ENCODE measurements around the gene H6PD. TPM values are rescaled to one million over a fixed set of nuclear protein-coding genes. Genes with fewer than 3 reads are reported as not detected.

Gene H6PD
- total RNA-seq, 4 donors from 2014 or later: 37.3 to 65.1 (median 44.4) TPM

DNA sequence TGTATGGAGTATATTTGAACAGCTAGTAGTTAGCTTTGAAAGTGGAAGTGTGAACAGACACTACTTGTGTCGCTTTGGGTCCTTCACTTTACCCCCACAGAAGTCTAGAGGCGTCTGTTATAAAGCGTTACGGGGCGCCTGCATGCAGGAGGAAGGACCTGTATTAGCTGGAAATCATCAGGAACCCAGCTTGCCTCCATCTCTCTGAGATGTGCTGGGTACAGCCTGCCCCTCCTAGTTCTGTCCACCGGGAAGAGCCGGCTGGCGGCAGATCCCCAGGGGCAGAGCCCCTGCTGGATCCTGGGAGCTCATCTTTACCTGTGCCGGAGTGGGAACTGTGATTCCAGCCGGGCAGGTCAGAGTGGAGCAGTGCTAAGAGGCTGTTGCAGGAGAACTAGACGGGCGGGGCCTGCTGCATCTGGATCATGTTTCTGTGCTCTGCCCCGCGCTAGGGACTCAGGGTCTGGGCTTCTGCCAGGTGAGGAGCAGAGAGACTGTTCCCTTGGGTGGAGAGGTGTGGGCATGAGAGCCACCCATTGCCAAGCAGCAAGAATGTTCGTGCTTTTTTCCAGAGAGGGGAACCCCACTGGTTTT is 35.8 kb downstream of the H6PD start:
- intact Hi-C loops (cut with DNase I; ENCODE audit: low total_unique reads): no loop called here
- peaks cover 0 to 6% of the 10 kb centered on the region in 2 donors for H3K36me3 ChIP-seq
- peaks cover 29 to 31% of the 10 kb centered on the region in 2 donors for H3K4me1 ChIP-seq
- no peak overlapping the region for H3K4me3 ChIP-seq
- peak; percentile 9 to 22 for TF ChIP-seq POLR2A (IDR thresholded peaks at IDR 0.05)
- TF ChIP-seq, protein P1, sequence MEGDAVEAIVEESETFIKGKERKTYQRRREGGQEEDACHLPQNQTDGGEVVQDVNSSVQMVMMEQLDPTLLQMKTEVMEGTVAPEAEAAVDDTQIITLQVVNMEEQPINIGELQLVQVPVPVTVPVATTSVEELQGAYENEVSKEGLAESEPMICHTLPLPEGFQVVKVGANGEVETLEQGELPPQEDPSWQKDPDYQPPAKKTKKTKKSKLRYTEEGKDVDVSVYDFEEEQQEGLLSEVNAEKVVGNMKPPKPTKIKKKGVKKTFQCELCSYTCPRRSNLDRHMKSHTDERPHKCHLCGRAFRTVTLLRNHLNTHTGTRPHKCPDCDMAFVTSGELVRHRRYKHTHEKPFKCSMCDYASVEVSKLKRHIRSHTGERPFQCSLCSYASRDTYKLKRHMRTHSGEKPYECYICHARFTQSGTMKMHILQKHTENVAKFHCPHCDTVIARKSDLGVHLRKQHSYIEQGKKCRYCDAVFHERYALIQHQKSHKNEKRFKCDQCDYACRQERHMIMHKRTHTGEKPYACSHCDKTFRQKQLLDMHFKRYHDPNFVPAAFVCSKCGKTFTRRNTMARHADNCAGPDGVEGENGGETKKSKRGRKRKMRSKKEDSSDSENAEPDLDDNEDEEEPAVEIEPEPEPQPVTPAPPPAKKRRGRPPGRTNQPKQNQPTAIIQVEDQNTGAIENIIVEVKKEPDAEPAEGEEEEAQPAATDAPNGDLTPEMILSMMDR (IDR thresholded peaks at IDR 0.05 in 4 of 5, conservative IDR thresholded peaks at IDR 0.05 in 1 of 5): no peak
- peak; percentile 61 to 63 for ATAC-seq
- in situ Hi-C loops (cut with MboI; ENCODE audit: low sequenced_read_pairs in 4 of 4): no loop called here
- no peaks in the 10 kb centered on the region for H3K9me3 ChIP-seq
- H3K27me3 ChIP-seq: no peaks in the 10 kb centered on the region
- peak; percentile 78 to 87 for DNase-seq
- H3K27ac ChIP-seq: peak overlapping the region; percentile 16 to 64 (median 60)

DNA sequence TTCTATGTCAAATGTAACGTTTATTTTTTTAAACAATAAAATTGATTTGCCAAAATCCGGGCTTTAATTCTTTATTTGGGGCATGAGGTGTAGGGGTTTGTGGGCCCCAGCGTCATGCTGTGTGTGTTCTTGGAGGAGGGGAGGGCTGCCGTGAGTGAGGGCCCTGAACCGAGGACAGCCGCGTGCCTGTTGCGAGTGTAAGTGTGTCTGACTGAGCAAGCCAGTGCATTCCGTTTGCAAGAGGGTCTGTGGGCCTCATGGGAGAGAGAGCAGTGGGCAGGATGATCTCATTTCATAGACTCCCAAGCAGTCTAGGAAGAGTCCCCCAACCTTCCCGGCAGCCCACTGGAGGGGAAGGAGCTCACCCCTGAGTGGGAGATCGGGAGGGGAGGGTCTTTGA is 36.7 kb downstream of the H6PD start:
- Histone ChIP-seq H3K27me3 (no peaks in the 10 kb centered on the region), H3K4me1 (peaks cover 32 to 38% of the 10 kb centered on the region in 2 donors), H3K4me3 (no peak overlapping the region), H3K36me3 (no peaks in the 10 kb centered on the region), H3K27ac (peak overlapping the region in 2 of 4 donors; percentile 63 to 64), H3K9me3 (no peaks in the 10 kb centered on the region)
- DNase-seq (no peak), ATAC-seq (no peak)
- in situ Hi-C loops (cut with MboI; ENCODE audit: low sequenced_read_pairs in 4 of 4): no loop called here
- no peak for TF ChIP-seq POLR2A (IDR thresholded peaks at IDR 0.05)
- TF ChIP-seq, protein P1 (IDR thresholded peaks at IDR 0.05 in 4 of 5, conservative IDR thresholded peaks at IDR 0.05 in 1 of 5): no peak
- intact Hi-C loops (cut with DNase I; ENCODE audit: low total_unique reads): no loop called here

DNA sequence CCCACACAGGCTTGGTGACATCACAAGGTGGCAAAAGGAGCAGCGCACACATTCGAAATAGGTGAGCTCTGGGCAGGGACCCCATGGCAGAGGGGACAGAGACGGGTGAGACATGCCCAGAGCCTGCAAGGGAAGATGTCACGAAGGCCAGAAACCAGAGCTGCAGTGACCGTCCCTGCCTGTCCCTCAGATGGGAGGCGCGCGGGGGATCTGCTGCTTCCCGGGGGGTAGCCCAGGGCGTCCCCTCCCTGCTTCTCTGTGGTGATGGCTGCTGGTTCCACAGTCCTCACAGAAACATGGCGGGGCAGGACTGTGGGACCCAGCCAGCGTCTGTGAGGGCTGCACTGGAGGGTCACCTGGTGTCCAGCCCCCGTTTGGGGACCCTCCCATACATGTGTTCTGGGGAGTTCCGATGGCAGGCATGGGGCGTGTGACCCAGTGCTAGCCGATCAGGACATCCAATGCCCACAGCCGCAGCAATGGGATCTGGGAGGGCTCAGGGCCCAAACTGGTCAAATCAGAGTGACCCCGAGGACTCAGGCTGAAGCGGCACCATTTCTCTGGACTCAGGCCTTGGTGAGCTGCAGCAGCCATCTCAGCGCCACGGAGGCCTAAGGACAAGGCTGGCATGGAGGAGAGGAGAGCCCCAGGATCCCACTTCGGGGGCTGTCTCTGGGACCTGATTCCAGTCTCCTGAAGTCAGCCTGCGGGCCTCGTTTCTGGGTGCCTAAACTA is 37.5 kb downstream of the H6PD start:
- no peaks in the 10 kb centered on the region for H3K27me3 ChIP-seq
- peak overlapping the region in 2 of 4 donors; percentile 63 to 64 for H3K27ac ChIP-seq
- H3K9me3 ChIP-seq: no peaks in the 10 kb centered on the region
- no peaks in the 10 kb centered on the region for H3K36me3 ChIP-seq
- in situ Hi-C loops (cut with MboI; ENCODE audit: low sequenced_read_pairs in 4 of 4): no loop called here
- no peak overlapping the region for H3K4me3 ChIP-seq
- peaks cover 27 to 33% of the 10 kb centered on the region in 2 donors for H3K4me1 ChIP-seq
- ATAC-seq (no peak), DNase-seq (no peak)
- intact Hi-C loops (cut with DNase I; ENCODE audit: low total_unique reads): no loop called here
- TF ChIP-seq, protein P1 (IDR thresholded peaks at IDR 0.05 in 4 of 5, conservative IDR thresholded peaks at IDR 0.05 in 1 of 5): no peak
- no peak for TF ChIP-seq POLR2A (IDR thresholded peaks at IDR 0.05)

DNA sequence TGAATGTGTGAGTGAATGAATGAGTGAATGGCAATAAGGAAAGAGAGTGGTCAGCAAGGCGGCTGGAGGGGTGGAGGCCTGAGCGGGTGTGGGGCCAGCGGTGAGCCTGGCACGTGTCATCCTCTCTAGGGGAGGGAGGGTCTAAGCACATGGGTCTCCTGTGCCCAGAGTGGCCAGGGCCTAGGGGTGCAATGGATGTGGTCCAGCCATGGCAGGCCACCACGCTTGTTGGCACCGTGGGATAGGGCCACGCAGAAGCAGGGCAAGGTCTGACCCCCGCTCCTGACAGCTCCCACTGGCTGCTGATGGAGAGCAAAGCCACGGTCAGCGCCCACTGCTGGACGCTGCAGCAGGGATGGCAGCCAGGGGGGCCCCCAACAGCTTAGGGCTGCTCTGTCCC is 38.6 kb downstream of the H6PD start:
- TF ChIP-seq POLR2A (IDR thresholded peaks at IDR 0.05): no peak
- TF ChIP-seq, protein P1 (IDR thresholded peaks at IDR 0.05 in 4 of 5, conservative IDR thresholded peaks at IDR 0.05 in 1 of 5): no peak
- intact Hi-C loops (cut with DNase I; ENCODE audit: low total_unique reads) (no loop called here), in situ Hi-C loops (cut with MboI; ENCODE audit: low sequenced_read_pairs in 4 of 4) (no loop called here)
- H3K27me3 ChIP-seq: no peaks in the 10 kb centered on the region
- ATAC-seq (no peak), DNase-seq (no peak)
- H3K4me3 ChIP-seq: no peak overlapping the region
- no peaks in the 10 kb centered on the region for H3K36me3 ChIP-seq
- H3K27ac ChIP-seq: no peak overlapping the region
- H3K4me1 ChIP-seq: peaks cover 18 to 33% of the 10 kb centered on the region in 2 donors
- no peaks in the 10 kb centered on the region for H3K9me3 ChIP-seq

Data from gastrocnemius medialis (tissue), 4 donors.